ENCODE measurements around the gene MAMSTR. TPM values are rescaled to one million over a fixed set of nuclear protein-coding genes. Genes with fewer than 3 reads are reported as not detected.

The MAMSTR gene
- total RNA-seq, 4 donors from 2014 or later, result 0.57 to 1.6 (median 1.5) TPM

GRCh38 chr19:48676887-48677286, 42.6 kb downstream of the MAMSTR start:
- H3K4me3 ChIP-seq, result no peak overlapping the region
- H3K9me3 ChIP-seq, result no peaks in the 10 kb centered on the region
- peak overlapping the region; percentile 60 for H3K27ac ChIP-seq
- 81% methylated on average over 12 of the region's 13 CpGs for WGBS
- H3K27me3 ChIP-seq, result no peaks in the 10 kb centered on the region
- H3K36me3 ChIP-seq, result no peaks in the 10 kb centered on the region
- H3K4me1 ChIP-seq, result peaks cover 28% of the 10 kb centered on the region
- DNase-seq (ENCODE audit: low spot score in 2 of 2), result no peak
- TF ChIP-seq POLR2AphosphoS5 (IDR thresholded peaks at IDR 0.05), result no peak
- TF ChIP-seq POLR2A (IDR thresholded peaks at IDR 0.05), result no peak
- no peak for TF ChIP-seq EP300 (IDR thresholded peaks at IDR 0.05)
- TF ChIP-seq, protein P1, sequence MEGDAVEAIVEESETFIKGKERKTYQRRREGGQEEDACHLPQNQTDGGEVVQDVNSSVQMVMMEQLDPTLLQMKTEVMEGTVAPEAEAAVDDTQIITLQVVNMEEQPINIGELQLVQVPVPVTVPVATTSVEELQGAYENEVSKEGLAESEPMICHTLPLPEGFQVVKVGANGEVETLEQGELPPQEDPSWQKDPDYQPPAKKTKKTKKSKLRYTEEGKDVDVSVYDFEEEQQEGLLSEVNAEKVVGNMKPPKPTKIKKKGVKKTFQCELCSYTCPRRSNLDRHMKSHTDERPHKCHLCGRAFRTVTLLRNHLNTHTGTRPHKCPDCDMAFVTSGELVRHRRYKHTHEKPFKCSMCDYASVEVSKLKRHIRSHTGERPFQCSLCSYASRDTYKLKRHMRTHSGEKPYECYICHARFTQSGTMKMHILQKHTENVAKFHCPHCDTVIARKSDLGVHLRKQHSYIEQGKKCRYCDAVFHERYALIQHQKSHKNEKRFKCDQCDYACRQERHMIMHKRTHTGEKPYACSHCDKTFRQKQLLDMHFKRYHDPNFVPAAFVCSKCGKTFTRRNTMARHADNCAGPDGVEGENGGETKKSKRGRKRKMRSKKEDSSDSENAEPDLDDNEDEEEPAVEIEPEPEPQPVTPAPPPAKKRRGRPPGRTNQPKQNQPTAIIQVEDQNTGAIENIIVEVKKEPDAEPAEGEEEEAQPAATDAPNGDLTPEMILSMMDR (IDR thresholded peaks at IDR 0.05), result no peak

GRCh38 chr19:48676487-48676886, 43.0 kb downstream of the MAMSTR start:
- Histone ChIP-seq H3K27me3 (no peaks in the 10 kb centered on the region), H3K4me1 (peaks cover 28% of the 10 kb centered on the region), H3K4me3 (no peak overlapping the region), H3K36me3 (no peaks in the 10 kb centered on the region), H3K9me3 (no peaks in the 10 kb centered on the region), H3K27ac (peak overlapping the region; percentile 73)
- WGBS, result 90% methylated on average over 7 of the region's 17 CpGs
- no peak for TF ChIP-seq POLR2AphosphoS5 (IDR thresholded peaks at IDR 0.05)
- no peak for TF ChIP-seq EP300 (IDR thresholded peaks at IDR 0.05)
- no peak for TF ChIP-seq POLR2A (IDR thresholded peaks at IDR 0.05)
- TF ChIP-seq, protein P1 (IDR thresholded peaks at IDR 0.05), result no peak
- DNase-seq (ENCODE audit: low spot score in 2 of 2), result no peak

DNA sequence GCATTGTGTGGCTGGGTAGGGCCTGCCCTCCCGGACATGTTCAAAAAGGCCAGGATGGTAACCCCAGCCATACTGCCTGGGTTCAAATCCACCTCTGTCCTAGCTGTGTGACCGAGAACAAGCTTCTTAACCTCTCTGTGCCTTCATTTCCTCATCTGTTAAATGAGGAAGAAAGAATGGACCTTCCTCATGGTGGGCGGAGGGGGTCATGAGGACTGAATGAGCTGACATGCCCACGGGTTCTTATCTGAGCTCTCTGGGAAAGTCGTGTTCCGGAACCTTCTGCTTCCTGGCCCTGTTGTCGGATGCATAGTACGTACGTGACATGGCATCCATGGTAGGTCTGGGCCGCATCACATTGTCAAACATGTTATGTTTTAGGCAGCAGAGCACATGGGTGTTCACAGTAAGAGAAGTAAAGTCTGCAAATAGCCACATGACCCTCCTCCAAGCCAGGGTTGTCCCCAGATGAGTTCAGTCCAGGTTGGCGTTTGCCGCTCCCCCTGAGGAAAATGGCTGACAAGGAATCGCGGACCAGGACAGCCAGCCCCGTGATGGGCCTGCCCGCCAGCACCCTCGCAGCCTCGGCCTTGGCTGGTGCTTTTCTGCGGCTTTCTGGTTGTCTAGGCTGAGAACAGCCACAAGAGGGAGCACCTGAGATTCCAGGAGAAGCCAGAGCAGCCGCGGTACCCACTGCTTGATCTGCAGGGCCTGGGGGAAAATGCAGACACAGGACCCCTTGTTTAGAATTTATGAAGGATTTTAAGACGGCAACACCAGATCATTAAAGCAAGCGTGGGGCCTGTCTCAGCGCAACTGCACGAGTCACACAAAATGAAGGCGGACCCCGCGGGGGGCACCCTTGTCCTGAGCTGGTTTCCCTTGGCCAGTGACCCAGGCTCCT, 44.4 kb downstream of the MAMSTR start:
- WGBS, result 41% methylated on average over 25 of the region's 28 CpGs

DNA sequence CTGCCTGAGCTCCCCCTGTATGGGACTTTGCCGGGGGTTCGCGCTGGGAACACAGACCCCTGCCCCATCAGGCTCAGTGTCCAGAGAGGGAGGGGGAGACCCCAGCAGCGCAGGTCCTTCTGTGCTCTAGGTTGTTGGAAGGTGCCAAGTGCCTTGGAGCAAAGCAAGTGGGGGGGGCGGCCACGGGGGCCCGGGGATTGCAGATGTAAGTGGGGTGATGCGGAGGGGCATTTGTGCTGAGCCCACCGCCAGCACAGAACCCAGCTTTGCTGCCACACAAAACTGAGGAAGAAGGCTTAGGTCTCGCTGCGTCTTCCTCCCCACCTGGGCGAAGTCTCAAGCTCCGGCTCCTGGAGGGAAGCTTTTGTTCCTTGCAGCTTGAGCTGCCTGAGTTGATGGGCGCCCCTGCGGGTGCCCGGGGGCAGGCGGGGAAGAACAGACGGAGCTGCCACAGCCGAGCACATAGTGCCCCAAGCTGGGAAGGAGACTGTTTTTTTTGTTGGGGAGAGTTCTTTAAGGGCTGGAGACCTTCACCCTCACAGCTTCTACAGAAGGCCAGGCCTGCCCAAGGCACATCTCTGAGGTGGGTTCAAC, 45.2 kb downstream of the MAMSTR start:
- DNase-seq (ENCODE audit: low spot score in 2 of 2), result no peak
- TF ChIP-seq EP300 (IDR thresholded peaks at IDR 0.05) (no peak), POLR2AphosphoS5 (IDR thresholded peaks at IDR 0.05) (no peak), POLR2A (IDR thresholded peaks at IDR 0.05) (no peak)
- TF ChIP-seq, protein P1 (IDR thresholded peaks at IDR 0.05), result no peak
- Histone ChIP-seq H3K27ac (no peak overlapping the region), H3K4me3 (no peak overlapping the region), H3K27me3 (no peaks in the 10 kb centered on the region), H3K9me3 (no peaks in the 10 kb centered on the region), H3K36me3 (no peaks in the 10 kb centered on the region), H3K4me1 (peaks cover 28% of the 10 kb centered on the region)
- 90% methylated on average over 16 of the region's 19 CpGs for WGBS

More for the DNA sequence above, 44.4 kb downstream of the MAMSTR start:
- peak overlapping the region; percentile 73 for H3K27ac ChIP-seq
- no peaks in the 10 kb centered on the region for H3K9me3 ChIP-seq
- H3K4me3 ChIP-seq, result no peak overlapping the region
- H3K36me3 ChIP-seq, result no peaks in the 10 kb centered on the region
- H3K4me1 ChIP-seq, result peaks cover 28% of the 10 kb centered on the region
- H3K27me3 ChIP-seq, result no peaks in the 10 kb centered on the region
- DNase-seq (ENCODE audit: low spot score in 2 of 2), result peak; percentile 90 to 91
- TF ChIP-seq, protein P1 (IDR thresholded peaks at IDR 0.05), result peak; percentile 72 to 89
- TF ChIP-seq EP300 (IDR thresholded peaks at IDR 0.05) (no peak), POLR2A (IDR thresholded peaks at IDR 0.05) (no peak), POLR2AphosphoS5 (IDR thresholded peaks at IDR 0.05) (no peak)
